HG03280 (cell line): ENCODE data around the gene ERMARD.
A peak's percentile ranks its signal among the peaks of the same experiment; 100 is the strongest.

ENCODE experiments used
- ATAC-seq: cut with Tn5 transposase; IDR thresholded peaks from one replicate; pipeline ENCODE4 v1.9.1; 2021; ENCODE audit warnings: mild to moderate bottlenecking, moderate library complexity; ENCODE audit not compliant: unreplicated experiment

ERMARD gene

GRCh38 chr6:169751242-169752073 lies at the start of gene ERMARD, which contains the start of gene DYNLT2:
Gene ERMARD, plus strand, starts transcription at chr6:169751622. Its CDS starts 36 bp downstream, at chr6:169751658.
Gene DYNLT2, minus strand, starts transcription at chr6:169751572. Its CDS starts 114 bp downstream, at chr6:169751458.
- peak; percentile 95 for ATAC-seq

GRCh38 chr6:169701954-169702839 lies 49.2 kb upstream of the ERMARD start, which contains the start of the genes C6orf120 and WDR27:
Gene C6orf120, plus strand, starts transcription at chr6:169702126. Its CDS starts 334 bp downstream, at chr6:169702460.
Gene WDR27, minus strand, starts transcription at chr6:169702029. Its CDS starts 13,024 bp downstream, at chr6:169689005.
- ATAC-seq = peak; percentile 95

- ATAC-seq = peak; percentile 20
Measured at GRCh38 chr6:169702840-169703246, 48.6 kb upstream of the ERMARD start.

- ATAC-seq = no peak
Measured at GRCh38 chr6:169707772-169708171, 43.6 kb upstream of the ERMARD start.

GRCh38 chr6:169709293-169709692 lies 42.1 kb upstream of the ERMARD start:
- ATAC-seq = no peak

GRCh38 chr6:169710009-169710408 lies 41.4 kb upstream of the ERMARD start:
- ATAC-seq = no peak

- ATAC-seq = no peak
Measured at GRCh38 chr6:169714178-169714577, 37.2 kb upstream of the ERMARD start.

GRCh38 chr6:169714595-169714994 lies 36.8 kb upstream of the ERMARD start:
- no peak for ATAC-seq

- no peak for ATAC-seq
Measured at GRCh38 chr6:169719117-169719516, 32.3 kb upstream of the ERMARD start.

GRCh38 chr6:169720207-169720855 lies 31.1 kb upstream of the ERMARD start:
- no peak for ATAC-seq

GRCh38 chr6:169722362-169723199 lies 28.8 kb upstream of the ERMARD start:
- no peak for ATAC-seq

GRCh38 chr6:169723200-169723909 lies 28.1 kb upstream of the ERMARD start:
- ATAC-seq = peak; percentile 39

- peak; percentile 50 for ATAC-seq
Measured at GRCh38 chr6:169723991-169724493, 27.4 kb upstream of the ERMARD start.

- ATAC-seq = peak; percentile 42
Measured at GRCh38 chr6:169724494-169725124, 26.8 kb upstream of the ERMARD start, which contains the start of gene PHF10. Gene PHF10, minus strand, starts transcription at chr6:169724500. Its CDS starts 569 bp downstream, at chr6:169723931.

GRCh38 chr6:169725125-169726048 lies 26.0 kb upstream of the ERMARD start:
- peak; percentile 3 for ATAC-seq

- ATAC-seq = no peak
Measured at GRCh38 chr6:169726049-169726400, 25.4 kb upstream of the ERMARD start.

- ATAC-seq = no peak
Measured at GRCh38 chr6:169726963-169727362, 24.5 kb upstream of the ERMARD start.
